ENCODE results near the gene PTGES2.

The PTGES2 gene

DNA sequence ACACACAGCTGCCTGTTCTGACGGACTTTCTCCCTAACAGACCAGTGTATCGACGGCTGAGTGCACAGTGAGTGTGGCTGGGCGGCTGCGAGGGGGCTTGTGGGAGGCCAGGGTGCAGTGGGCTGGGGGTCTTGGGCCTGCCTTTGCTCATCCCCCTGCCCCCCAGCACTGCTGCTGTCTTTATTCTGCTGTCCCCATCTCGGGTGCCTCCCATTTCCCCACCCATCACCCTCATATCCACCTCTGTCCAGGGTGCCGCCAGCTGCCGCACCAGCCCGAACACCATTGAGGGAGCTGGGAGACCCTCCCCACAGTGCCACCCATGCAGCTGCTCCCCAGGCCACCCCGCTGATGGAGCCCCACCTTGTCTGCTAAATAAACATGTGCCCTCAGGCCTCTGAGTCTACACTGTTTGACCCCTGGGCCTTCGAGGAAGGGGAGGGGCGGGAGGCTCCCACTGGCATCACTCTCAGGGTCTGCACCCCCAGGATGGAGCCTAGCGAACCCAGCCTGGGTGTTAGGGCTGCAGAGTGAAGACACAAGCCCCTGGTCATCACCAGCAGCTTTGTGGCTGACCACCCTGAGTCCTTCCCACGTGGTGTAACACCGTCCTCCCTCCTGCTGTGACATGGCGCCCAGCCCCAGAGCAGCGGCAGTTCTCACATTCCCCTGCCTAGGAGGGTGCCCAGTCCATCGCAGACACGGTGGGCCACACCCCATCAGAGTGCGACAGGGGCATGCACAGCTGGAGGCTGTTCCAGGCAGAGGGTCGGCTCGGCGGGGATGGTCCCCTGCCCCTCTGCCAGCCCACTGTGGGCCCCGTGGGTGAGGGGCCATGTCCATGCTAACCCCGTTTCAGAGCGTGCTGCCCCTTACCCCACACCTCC, 25.8 kb upstream of the PTGES2 start:
- DNase-seq (ENCODE audit: low spot score) = no peak

- no peak for DNase-seq (ENCODE audit: low spot score)
These were observed 24.9 kb upstream of the PTGES2 start for GRCh38 chr9:128152133-128153059.

GRCh38 chr9:128151309-128152132, 24.0 kb upstream of the PTGES2 start:
- no peak for DNase-seq (ENCODE audit: low spot score)

GRCh38 chr9:128150594-128151308, 23.2 kb upstream of the PTGES2 start:
- DNase-seq (ENCODE audit: low spot score) = no peak

- no peak for DNase-seq (ENCODE audit: low spot score)
These were observed 22.5 kb upstream of the PTGES2 start for GRCh38 chr9:128149951-128150593.

GRCh38 chr9:128149001-128149701, 21.6 kb upstream of the PTGES2 start, which contains the start of gene LCN2:
Gene LCN2 (plus strand): TSS chr9:128149453. CDS start chr9:128149526, 73 bp downstream.
- no peak for DNase-seq (ENCODE audit: low spot score)

DNA sequence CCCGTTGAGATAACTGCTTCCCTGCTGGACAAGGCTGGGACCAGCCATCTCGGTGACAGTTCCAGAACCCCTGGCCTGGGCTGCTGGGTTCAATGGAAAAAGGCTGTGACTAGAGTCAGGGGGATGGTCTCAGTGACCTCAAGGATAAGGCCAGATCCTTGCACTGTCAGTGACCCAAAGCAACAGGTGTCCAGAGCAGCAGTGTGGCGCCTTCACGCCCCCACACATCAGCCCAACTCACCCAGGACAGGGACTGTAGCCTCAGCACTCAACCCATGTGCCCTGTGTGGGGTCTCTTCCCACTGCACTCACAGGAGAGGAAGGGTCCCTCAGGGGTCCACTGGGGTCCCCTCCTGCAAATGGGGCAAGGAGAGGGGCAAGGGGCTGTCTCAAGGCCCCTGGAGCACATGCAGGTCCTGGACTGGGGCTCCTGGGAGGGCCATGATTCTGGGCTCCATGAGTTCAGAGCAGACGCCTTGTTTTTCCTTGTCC, 21.0 kb upstream of the PTGES2 start:
- DNase-seq (ENCODE audit: low spot score) = no peak

DNA sequence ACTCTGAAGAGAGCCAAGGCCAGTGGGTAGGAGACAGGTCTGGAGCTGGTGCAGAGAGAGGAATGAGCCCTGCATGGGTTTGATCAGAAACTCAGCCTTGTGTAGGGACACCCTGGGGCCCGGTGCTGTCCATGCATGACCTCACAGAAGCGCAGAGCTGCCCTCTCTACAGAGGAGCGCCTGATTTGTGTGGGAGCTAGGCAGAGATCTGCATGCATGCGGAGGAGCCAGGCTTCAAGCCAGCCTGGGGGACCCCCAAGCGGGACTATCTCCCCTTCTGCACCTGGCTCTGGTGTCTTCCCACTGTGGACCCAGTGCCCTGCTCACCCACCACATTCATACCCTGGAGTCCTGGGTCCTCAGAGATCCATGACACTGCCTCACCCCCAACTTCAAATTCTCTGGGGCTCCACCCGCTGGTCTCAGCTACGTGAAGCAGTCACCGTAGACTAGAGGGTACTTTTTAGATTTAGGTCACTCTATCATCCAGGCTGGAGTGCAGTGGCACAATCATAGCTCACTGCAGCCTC, 19.1 kb upstream of the PTGES2 start:
- DNase-seq (ENCODE audit: low spot score) = no peak

DNA sequence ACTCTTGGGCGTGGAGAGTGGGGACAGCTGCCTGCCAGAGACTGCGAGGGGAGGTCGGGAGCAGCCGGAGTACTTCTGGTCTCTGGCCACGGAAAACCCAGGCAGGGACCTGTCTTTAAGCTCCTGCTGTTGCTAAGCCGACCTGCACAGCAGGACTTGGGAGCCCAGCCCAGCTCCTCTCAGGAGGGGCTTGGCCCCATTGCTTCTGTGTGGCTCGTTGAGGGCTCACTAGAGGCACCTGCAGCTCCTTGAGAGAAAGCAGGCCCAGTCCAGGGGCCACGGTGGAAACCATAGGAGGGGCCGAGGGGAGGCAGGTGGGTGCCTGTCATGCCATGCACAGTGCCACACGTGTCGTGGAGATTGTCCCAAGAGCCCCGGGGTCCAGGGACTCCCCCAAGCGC, 18.4 kb upstream of the PTGES2 start:
- DNase-seq (ENCODE audit: low spot score) = no peak

GRCh38 chr9:128145536-128145935, 18.0 kb upstream of the PTGES2 start:
- no peak for DNase-seq (ENCODE audit: low spot score)

GRCh38 chr9:128144239-128145181, 17.0 kb upstream of the PTGES2 start:
- no peak for DNase-seq (ENCODE audit: low spot score)

GRCh38 chr9:128143525-128144238, 16.2 kb upstream of the PTGES2 start:
- no peak for DNase-seq (ENCODE audit: low spot score)

DNA sequence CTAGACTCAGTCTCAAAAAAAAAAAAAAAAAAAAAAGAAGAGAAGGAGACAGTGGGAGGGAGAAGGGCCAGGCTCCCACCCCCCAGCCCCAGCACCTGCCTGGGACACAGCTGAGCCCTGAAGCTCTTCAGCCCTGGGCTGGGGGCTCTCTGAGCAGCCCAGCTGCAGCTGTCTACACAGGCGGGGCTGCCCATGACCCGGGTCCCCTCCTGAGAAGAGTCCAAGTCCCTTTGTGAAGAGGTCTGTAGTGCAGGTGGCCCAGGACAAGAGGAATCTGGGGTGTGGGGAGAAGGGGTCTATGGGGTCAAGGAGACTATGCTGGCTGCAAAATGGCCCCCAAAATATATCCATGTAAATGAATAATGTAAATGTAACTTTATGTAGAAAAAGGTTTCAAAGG, 15.1 kb upstream of the PTGES2 start:
- no peak for DNase-seq (ENCODE audit: low spot score)

DNA sequence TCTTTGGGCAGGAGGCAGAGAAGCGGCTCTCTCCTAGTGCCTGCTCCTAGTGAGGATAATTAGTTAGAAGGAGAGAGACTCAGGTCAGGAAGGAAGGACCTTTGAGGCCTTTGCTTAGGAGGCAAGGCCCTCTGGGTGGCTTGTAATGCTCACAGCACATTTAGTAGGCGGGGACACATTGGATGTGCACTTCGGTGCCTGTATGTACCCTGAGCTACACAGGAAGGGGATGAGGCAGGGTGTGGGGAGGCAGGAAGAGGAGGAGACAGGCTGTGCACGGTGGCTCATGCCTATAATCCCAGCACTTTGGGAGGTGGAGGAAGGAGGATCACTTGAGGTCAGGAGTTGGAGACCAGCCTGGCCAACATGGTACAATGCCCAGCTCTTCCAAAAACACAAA, 14.5 kb upstream of the PTGES2 start:
- no peak for DNase-seq (ENCODE audit: low spot score)

- DNase-seq (ENCODE audit: low spot score) = no peak
These were observed 14.1 kb upstream of the PTGES2 start for GRCh38 chr9:128141604-128142003.

GRCh38 chr9:128139621-128140020, 12.1 kb upstream of the PTGES2 start:
- no peak for DNase-seq (ENCODE audit: low spot score)

GRCh38 chr9:128138001-128138400, 10.5 kb upstream of the PTGES2 start:
- no peak for DNase-seq (ENCODE audit: low spot score)
